GM12878 (cell line): ENCODE data around the gene PSENEN. TPM values are rescaled to one million over a fixed set of nuclear protein-coding genes. Genes with fewer than 3 reads are reported as not detected.

Source experiments
- ATF7 ChIP-seq: fragments of 450-650 bp; IDR thresholded peaks from 2 replicates; pipeline ENCODE4 v1.6.1; 2016; ENCODE audit warnings: low read depth, mild to moderate bottlenecking
- EP300 ChIP-seq, 2 experiments: fragments of 150-350 bp in 1 of 2; IDR thresholded peaks; 2 replicates each; pipeline ENCODE4 v1.6.1; 2011 to 2012; ENCODE audit warnings: low read depth in 2 of 2, low read length in 2 of 2, borderline replicate concordance in 1 of 2, improper control_type of control experiment in 1 of 2, inconsistent platforms in 1 of 2; ENCODE audit not compliant: control insufficient read depth in 1 of 2
- ESRRA ChIP-seq: IDR thresholded peaks from 2 replicates; pipeline ENCODE4 v1.6.1; 2012; ENCODE audit warnings: mild to moderate bottlenecking, low read length, improper control_type of control experiment
- HDAC2 ChIP-seq: fragments of 200-600 bp; sonication (generic); IDR thresholded peaks from 2 replicates; pipeline ENCODE4 v1.6.1; 2017
- HDGF ChIP-seq: fragments of 450-650 bp; IDR thresholded peaks from 2 replicates; pipeline ENCODE4 v1.6.1; 2016; ENCODE audit warnings: antibody characterized with exemption
- IRF3 ChIP-seq: fragments of 450-650 bp; IDR thresholded peaks from 2 replicates; pipeline ENCODE4 v1.6.1; 2014; ENCODE audit warnings: mild to moderate bottlenecking
- JUNB ChIP-seq: IDR thresholded peaks from 2 replicates; pipeline ENCODE4 v1.6.1; 2016; ENCODE audit warnings: antibody characterized with exemption, mild to moderate bottlenecking
- KLF5 ChIP-seq: fragments of 450-650 bp; IDR thresholded peaks from 2 replicates; pipeline ENCODE4 v1.6.1; 2014; ENCODE audit warnings: mild to moderate bottlenecking; ENCODE audit not compliant: partially characterized antibody
- MEF2B ChIP-seq: fragments of 450-650 bp; IDR thresholded peaks from 2 replicates; pipeline ENCODE4 v1.6.1; 2018; ENCODE audit warnings: mild to moderate bottlenecking, moderate library complexity; ENCODE audit not compliant: partially characterized antibody, poor library complexity, severe bottlenecking
- MYC ChIP-seq: IDR thresholded peaks from 2 replicates; pipeline ENCODE4 v1.6.1; 2011; ENCODE audit warnings: mild to moderate bottlenecking, low read length, moderate library complexity, inconsistent platforms; ENCODE audit not compliant: insufficient read depth, insufficient replicate concordance, insufficient read length, severe bottlenecking
- NKRF ChIP-seq: fragments of 450-650 bp; conservative IDR thresholded peaks from 2 replicates; pipeline ENCODE4 v1.6.1; 2017; ENCODE audit warnings: mild to moderate bottlenecking, moderate library complexity
- NR2F1 ChIP-seq: fragments of 450-650 bp; conservative IDR thresholded peaks from 2 replicates; pipeline ENCODE4 v1.6.1; 2017; ENCODE audit warnings: mild to moderate bottlenecking
- POLR2AphosphoS2 ChIP-seq: IDR thresholded peaks from 2 replicates; pipeline ENCODE4 v1.6.1; 2011; ENCODE audit warnings: low read depth, mild to moderate bottlenecking, low read length, improper control_type of control experiment, moderate library complexity
- RAD51 ChIP-seq: fragments of 450-650 bp; IDR thresholded peaks from 2 replicates; pipeline ENCODE4 v1.6.1; 2016; ENCODE audit warnings: moderate library complexity, mild to moderate bottlenecking, inconsistent platforms
- RELB ChIP-seq: fragments of 450-650 bp; IDR thresholded peaks from 2 replicates; pipeline ENCODE4 v1.6.1; 2017; ENCODE audit warnings: low read depth, mild to moderate bottlenecking, moderate library complexity
- SKIL ChIP-seq: fragments of 450-650 bp; IDR thresholded peaks from 2 replicates; pipeline ENCODE4 v1.6.1; 2017; ENCODE audit warnings: mild to moderate bottlenecking, low read depth, inconsistent platforms; ENCODE audit not compliant: poor library complexity, severe bottlenecking
- SPI1 ChIP-seq: IDR thresholded peaks from 2 replicates; pipeline ENCODE4 v1.6.1; 2011; ENCODE audit warnings: low read depth, mild to moderate bottlenecking, low read length, moderate library complexity, borderline replicate concordance; ENCODE audit not compliant: insufficient read depth
- SREBF1 ChIP-seq: IDR thresholded peaks from 2 replicates; pipeline ENCODE4 v1.6.1; 2012; ENCODE audit warnings: mild to moderate bottlenecking, low read length
- TBL1XR1 ChIP-seq: IDR thresholded peaks from 2 replicates; pipeline ENCODE4 v1.6.1; 2012; ENCODE audit warnings: low read depth, low read length, improper control_type of control experiment
- ZBED1 ChIP-seq: IDR thresholded peaks from 2 replicates; pipeline ENCODE4 v1.6.1; 2016; ENCODE audit warnings: borderline replicate concordance
- ZNF622 ChIP-seq: fragments of 450-650 bp; IDR thresholded peaks from 2 replicates; pipeline ENCODE4 v1.6.1; 2017; ENCODE audit warnings: mild to moderate bottlenecking, inconsistent platforms
- polyA plus RNA-seq, 11 experiments: library from polyadenylated mRNA; depleted of rRNA in 4 of 11; unstranded in 6 of 11; stranded (reverse) in 5 of 11; fragments of >200 nt; fragmentation: Nextera tagmentation in 4 of 11; fragmentation: Illumina TruSeq in 1 of 11; extraction: Ambion mirVana in 4 of 11; extraction: Trizol in 1 of 11; gene quantifications; 1 replicate in 1 of 11; 2 replicates in 10 of 11; pipeline versions ENCODE4 v1.2.1 to v1.2.3, GENCODE V29; 2011 to 2016; ENCODE audit warnings: inconsistent platforms in 2 of 11, missing spikeins in 2 of 11, low read depth in 1 of 11
- total RNA-seq, 4 experiments: library from RNA; depleted of rRNA in 3 of 4; stranded (reverse); fragments of >200 nt in 3 of 4; fragmentation: Illumina TruSeq in 1 of 4; extraction: Trizol in 1 of 4; gene quantifications; 2 replicates each; pipeline versions ENCODE4 v1.2.1 to v1.2.3, GENCODE V29; 2013 to 2021

PSENEN gene
- total and polyA plus RNA-seq, 10 of the 15 experiments (the other 5 are each of a cell fraction or from before 2014, with no cell fraction given): 14.4 to 178 (median 43.5) TPM

GRCh38 chr19:35757749-35758608 lies 12.5 kb downstream of the PSENEN start, which contains the start of gene PROSER3 (continued):
- TF ChIP-seq KLF5 (peak; percentile 86), ESRRA (no peak; the same call in 1 of the 2 replicates), SPI1 (no peak), ZNF622 (no peak), POLR2AphosphoS2 (peak; percentile 56; the same call in 1 of the 2 replicates), NKRF (peak; percentile 95), ATF7 (peak; percentile 46), TBL1XR1 (no peak), MYC (no peak), MEF2B (peak; percentile 63), JUNB (no peak), IRF3 (peak; percentile 99), HDAC2 (no peak), RELB (0 out of 2 replicates have a peak, but pooled peaks have one; percentile 48), HDGF (peak; percentile 72), RAD51 (no peak), EP300 (IDR thresholded peaks at IDR 0.05; ENCODE audit: borderline replicate concordance in 1 of 2, control insufficient read depth in 1 of 2, low read depth in 2 of 2, low read length in 2 of 2) (peak in 1 of 2 experiments; percentile 31; a peak in 1 of 4 replicates), SKIL (peak; percentile 93), ZBED1 (no peak), NR2F1 (no peak), SREBF1 (peak; percentile 74)
